Left ventricle myocardium superior (tissue), 1 donor: ENCODE measurements around the gene EIF1B. TPM values are rescaled to one million over a fixed set of nuclear protein-coding genes. Genes with fewer than 3 reads are reported as not detected.

Experiments
- ATAC-seq: fragments of 200-7000 bp; cut with Tn5 transposase; one replicate; pipeline ENCODE4 v1.9.1; 2020; ENCODE audit warnings: mild to moderate bottlenecking, moderate library complexity
- DNase-seq: peaks from one replicate; pipeline ENCODE4 v3.0.0-alpha.2; 2020
- intact Hi-C: fragments of 100-400 bp; cut with micrococcal nuclease; formaldehyde crosslinking; loops from one replicate; pipeline ENCODE4 v1.11.0; 2022
- total RNA-seq: library from RNA; stranded (reverse); fragmentation: NEBNext Ultra II Directional; extraction: Animal tissue kit (Norgen Biotek cat#: 25700); gene quantifications from one replicate; pipeline ENCODE4 v1.2.1, GENCODE V29; 2021
- donor health status: DM: no; HTN: yes; CAD: no; lungs with severe emphysema.

Gene EIF1B
- total RNA-seq, 1 donor from 2014 or later, result 329 TPM

DNA sequence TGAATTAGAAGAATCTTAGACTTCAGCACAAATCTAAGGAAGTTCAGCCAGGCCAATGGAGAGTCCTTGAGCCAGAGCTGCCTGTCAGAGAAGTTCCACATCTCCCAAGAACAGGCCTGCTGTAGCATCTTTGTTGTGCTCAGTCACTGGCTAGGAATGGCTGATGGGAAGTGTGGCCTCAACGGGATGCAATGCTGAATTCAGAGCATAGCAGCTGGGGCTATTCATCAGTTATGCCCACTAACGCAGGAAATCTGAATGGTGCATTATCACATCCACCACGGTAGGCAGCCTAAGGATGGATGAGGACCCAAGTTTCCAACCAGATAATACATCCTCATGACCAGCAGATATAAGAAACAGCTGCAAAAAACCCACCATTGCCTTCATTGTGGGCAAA, 3.2 kb upstream of the EIF1B start:
- ATAC-seq, result no peak
- intact Hi-C loops, result no loop called here

DNA sequence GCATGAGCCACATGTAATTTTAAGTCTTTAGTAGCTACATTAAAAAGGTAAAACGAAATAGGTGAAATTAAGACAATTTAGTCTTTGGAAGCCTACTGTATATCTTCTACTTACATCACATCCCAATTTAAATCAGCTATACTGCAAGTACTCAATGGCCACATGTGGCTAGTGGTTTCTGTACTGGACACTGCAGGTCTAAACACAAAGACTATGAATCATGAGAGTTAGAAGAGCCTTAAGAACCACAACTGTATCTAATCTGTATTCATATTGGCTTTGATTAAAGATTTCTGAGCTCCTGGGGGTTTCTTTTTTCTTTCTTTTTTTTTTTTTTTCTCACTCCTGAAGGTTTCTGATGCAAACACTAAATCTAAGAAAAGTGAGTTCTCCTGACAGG, 2.3 kb upstream of the EIF1B start:
- no peak for ATAC-seq
- intact Hi-C loops, result no loop called here
- no peak for DNase-seq

More for the DNA sequence above, 3.2 kb upstream of the EIF1B start:
- no peak for DNase-seq

DNA sequence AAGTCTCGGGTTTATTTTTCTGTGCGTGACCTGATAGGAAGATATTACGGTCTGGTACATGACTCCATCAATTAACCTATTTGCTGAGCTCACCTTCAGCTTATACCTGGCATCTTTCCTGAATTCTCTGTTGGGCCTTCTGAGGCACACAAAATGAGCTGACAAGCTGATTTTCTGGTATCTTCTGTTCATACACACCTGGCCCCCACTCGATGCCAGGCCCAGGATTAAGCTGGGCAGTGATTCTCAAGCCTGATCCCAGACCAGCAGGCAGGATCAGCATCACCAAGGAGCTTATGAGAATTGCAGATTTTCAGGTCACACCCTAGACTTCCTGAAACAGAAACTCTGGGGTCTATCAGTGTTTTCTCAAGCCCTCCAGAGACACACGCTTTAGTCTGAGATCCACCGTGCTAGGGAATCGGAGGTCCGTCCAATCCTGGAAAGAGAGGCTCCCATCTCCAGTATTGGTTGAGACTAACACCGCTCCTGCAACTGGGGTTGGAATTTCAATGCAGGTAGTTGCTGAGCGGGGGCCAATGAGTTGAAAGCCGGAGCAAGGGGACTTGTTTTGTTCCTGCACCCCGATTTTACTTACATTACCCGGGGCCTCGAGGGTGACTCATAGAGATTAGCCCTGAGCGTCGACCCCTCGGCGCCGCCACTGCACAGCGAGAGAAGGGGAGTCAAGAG, 636 bp upstream of the EIF1B start:
- DNase-seq (no peak), ATAC-seq (peak; percentile 1)
- intact Hi-C loops, result no loop called here

DNA sequence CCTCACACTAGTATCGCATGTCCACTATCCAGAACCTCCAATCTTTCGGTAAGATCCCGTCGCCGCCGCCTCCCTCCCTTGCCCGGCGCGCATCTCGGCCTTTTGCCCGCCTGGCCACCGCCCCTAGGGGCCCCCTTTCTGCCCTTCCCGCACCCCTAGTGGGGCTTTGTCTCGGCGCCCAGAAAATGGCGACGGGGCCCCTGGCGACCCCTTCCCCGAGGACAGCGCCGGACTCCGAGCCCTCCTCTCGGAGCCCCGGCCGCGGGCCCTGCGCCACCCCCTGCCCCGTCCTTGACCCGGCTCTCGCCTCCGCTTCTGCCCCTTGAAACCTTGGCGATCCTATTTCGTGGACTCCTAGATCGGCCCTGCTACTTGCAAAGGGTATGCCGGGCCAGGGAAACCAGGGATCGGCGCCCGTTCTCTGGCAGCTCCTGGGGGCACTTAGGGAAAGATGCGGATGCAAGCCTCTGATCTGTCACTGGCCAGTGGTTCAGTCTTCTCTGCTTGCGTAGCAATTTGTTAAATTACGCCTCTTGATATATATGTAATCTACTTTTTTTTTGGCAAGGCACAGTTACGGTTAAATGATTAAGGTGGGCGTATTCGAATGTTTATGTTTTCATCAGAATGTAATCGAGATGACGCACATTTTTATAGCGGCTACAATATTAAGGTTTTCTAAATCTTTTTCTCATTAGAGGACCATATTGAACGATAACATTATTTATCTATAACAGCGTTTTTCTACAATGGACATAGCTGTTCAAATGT, 603 bp downstream of the EIF1B start:
- DNase-seq (no peak), ATAC-seq (peak; percentile 29)
- intact Hi-C loops, result no loop called here

DNA sequence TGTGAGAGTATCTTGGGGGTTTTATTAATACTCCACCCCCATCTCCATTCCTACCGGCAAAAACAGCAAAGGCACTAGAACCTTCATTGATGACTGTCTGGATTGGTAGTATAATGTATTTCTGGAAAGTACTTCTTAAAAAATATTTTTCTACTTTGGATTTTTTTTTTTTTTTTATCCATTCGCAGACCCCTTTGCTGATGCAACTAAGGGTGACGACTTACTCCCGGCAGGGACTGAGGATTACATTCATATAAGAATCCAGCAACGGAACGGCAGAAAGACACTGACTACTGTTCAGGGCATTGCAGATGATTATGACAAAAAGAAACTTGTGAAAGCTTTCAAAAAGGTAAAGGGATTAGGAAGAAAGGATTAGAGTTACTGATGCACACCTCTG, 1.2 kb downstream of the EIF1B start:
- DNase-seq, result no peak
- intact Hi-C loops, result no loop called here
- ATAC-seq, result no peak

DNA sequence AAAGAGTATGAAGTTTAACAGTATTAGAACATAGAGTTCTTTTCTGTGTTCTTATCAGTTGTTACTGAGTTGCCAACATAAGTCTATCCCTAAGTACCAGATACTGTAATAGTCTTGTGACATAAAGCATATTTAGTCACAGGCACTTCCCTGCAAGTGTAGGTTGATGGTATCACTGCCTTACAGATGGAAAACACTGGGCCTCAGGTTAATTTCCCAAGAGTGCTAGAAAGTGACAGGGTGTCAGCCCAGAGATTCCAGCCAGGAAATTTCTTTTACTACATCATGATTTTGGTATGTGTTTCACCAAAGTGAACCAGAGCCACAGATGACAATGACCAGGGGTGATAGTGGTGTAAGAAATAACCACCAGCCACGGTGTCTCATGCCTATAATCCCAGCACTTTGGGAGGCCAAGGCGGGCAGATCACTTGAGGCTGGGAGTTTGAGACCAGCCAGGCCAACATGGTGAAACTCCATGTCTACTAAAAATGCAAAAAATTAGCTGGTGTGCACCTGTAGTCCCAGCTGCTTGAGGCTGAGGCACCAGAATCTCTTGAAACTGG, 3.2 kb downstream of the EIF1B start:
- ATAC-seq (peak; percentile 55), DNase-seq (no peak)
- intact Hi-C loops, result no loop called here

DNA sequence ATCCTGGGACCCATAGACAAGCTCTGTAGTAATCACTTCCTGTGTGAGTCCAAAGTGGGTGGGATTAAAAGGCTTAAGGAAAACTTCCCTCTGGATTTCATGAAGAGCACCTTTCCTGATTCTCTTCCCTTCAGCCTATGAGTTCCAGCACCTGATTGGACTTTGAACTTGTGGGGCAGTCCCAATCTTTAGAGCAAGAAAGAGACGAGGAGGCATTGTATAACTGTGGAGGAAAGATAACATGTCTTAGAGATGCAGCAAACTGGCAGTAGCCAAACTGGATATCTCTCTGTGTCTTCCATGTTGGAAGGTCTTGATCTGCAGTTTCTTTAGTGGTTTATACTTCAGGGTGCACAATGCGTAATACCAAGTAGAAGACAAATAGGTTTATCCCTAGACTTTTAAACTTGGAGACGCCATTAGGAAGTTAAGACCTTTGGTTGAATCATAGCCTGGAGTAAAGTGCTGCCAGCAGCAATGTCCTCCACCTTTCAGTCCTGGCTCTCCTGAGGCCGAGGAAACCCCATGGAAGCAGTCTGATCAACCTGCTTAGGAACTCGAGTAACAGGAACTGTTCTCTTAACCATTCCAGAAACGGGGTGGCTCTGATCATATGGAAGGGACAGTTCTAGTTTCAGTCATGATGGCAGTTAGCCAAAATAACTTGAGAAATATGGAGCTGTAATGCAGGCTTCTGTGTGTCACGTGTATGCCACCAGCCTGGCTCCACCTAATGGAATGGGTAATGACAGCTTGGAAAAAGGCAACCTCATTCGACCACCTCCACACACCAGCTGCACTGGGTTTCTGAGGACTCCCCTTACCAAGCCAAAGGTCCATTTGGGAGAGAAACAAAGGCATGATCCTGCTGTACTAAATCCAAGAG, 4.7 kb downstream of the EIF1B start:
- DNase-seq, result no peak
- intact Hi-C loops, result no loop called here
- ATAC-seq, result peak; percentile 7

DNA sequence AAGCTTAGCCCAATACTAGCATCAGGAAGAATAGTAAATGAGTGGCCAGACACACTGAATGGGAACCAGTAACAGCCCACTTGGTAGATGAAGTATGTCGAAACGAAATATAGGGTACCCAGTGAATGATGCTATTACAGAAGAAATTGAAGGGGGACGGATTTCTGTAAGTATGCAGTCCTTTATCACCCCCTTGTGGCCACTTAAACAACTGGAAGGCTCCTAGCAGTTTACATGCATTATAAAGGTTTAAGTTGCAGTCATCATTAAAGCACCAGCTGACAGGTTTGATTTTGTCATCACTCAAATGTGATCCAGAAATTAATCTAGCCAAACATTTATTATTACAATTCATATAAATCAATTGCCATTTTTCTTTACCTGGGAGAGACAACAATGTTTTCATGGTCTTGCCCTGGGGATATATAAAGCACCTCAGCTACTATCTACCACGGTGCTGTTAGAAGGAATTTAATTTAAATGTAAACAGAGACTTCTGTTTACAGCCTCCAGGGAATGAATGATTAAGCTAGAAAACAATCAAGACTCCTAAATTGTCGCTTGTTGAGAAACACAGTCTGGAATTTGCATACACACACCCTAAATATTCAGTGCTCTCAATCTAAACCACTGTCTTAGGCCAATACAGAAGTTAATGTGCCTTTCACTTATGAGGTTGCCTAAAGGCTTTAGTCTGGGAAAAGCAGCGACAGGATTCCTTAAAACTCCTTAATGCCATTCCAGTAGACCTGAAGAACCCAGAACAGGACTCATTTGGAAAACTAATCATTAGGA, 7.8 kb downstream of the EIF1B start:
- intact Hi-C loops, result loop anchor here (2.0 kb wide), 1 partner anchor 124 kb away; no protein-coding TSS in a partner anchor
- ATAC-seq (no peak), DNase-seq (no peak)

DNA sequence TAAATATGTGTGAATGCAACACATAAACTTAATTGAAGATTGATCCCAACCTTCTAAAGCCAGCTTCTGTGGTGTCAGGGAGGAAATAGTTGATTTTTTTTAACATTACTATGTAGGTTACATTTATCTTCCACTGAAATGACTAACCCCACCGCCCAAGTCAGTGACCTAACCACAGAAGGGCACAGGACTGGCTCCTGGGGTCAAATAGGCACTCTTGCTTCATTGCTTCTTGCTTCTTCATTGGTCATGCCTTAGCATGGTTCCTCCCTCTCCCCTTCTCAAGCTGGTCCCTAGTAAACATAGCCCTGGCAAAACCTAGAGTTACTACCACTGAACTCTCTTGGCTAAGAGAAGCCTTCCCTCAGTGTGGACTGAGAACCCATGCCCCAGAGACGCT, 12.3 kb downstream of the EIF1B start:
- ATAC-seq (no peak), DNase-seq (no peak)
- intact Hi-C loops, result no loop called here

DNA sequence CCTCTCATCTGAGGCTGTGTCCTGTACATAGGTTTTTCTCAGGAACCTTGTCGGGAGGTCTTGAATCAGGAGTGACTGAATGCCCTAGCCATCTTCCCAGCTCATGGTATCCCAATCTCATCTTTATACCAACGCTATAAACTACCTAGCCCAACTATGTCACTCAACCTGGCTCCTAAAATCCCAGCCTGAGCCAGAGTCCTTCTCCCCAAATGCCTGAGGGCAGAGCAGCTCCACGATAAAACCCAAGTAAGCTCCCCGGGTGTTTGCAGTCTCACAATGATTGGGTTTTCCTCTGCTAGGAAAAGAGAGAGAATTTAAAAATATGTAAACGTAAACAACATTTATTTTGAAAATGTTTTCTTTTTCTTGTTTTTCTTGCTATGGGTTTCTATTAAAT, 14.4 kb downstream of the EIF1B start:
- intact Hi-C loops, result no loop called here
- DNase-seq (no peak), ATAC-seq (no peak)

DNA sequence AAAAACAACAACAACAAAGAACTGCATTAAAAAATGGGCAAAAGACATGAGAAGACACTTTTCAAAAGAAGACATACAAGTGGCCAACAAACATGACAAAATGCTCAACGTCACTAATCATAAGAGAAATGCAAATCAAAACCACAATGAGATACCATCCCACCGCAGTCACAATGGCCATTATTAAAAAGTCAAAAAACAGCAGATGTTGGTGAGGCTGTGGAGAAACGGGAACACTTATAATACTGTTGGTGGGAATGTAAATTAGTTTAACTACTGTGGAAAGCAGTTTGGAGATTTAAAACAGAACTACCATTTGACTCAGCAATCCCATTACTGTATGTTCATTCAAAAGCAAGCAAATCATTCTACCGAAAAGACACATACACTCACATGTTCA, 15.1 kb downstream of the EIF1B start:
- intact Hi-C loops, result no loop called here
- DNase-seq, result no peak
- ATAC-seq, result no peak

DNA sequence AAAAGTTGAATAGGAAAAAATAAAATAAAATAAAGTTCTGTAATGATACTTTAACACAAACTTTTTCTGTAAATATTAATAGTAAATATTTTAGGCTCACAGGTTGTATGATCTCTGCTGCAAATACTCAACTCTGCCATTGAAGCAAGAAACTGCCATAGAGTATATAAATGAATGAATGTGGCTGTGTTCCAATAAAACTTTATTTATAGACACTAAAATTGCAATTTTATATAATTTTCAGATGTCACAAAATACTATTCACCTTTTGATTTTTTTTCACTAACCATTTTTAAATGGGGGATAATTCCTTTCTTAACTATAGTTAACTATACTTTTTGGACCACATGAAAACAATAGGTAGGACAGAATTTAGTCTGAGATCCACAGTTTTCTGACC, 16.0 kb downstream of the EIF1B start:
- ATAC-seq (no peak), DNase-seq (no peak)
- intact Hi-C loops, result no loop called here

DNA sequence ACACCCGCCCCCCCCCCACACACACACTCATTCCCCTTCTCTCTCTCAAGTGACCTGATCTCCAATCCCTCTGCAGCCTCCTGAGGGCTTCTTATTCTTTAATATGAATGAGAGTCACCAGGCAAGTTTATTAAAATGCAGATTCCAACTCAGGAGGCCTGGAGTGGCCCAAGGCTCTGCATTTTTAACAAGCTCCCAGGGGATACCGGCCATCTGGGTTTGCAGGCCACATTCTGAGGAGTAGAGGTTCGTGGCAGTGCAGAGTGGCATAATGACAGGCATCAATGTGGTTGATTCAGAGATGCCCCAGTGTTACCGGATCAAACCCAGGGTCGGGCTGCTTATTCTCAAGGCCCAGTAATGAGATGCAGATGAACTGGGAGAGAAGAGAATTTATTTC, 18.9 kb downstream of the EIF1B start:
- ATAC-seq (no peak), DNase-seq (no peak)
- intact Hi-C loops, result no loop called here

DNA sequence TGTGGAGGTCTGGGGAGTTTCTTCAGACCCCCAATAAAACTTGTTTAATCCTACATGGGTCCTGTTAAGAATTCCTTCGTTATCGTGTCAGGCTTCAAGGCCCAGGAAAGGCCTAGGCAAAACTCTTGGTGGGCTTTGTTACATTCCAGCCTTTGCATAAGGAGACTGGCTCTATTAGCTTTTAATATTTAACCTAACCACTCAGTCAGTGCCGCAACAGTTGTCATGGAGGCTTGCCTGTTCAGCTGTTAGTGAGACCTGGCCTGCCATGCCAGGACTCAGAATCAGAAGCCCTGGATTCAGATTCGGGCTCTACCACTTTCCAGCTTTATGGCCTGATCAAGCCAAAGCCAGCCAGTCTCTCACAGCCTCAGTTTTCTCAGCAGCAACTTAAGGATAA, 19.6 kb downstream of the EIF1B start:
- ATAC-seq (no peak), DNase-seq (no peak)
- intact Hi-C loops, result no loop called here

DNA sequence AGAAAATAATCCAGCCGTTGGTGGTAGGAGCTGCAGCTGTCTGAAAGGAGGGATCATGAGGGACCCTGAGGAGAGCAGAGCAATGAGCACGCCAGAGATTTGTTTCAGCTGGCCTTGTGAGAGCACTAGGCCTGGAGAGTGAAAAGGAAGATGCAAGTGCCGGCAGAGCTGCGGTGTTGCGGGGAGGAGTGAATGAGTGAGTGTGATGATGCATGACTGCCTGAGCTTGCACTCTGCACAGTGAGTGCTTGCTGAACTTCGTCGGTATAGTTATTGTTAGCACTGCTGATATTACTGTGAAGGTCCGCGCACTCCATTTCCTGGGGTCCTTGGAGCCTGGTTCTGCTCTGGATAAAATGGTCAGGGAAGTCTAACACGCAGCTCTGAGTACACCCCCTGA, 23.2 kb downstream of the EIF1B start:
- ATAC-seq, result no peak
- intact Hi-C loops, result no loop called here

DNA sequence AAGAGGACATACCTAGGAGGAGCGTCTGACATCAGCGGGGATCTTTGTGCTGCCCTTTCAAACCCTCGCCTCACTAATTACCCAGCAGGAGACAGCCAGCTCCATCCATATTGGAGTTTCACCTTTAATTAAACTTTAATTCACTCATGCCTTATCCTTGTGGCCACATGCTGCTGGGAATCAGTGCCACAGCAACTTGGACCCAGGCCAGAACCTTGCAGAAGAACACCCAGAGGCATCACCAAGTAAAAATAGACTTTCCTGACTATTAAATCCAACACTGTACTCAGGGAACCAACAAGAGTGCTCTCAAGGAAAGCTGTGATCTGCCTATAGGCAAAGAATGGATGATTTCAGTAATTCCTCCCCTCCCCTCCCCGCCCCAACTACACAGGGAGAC, 23.9 kb downstream of the EIF1B start:
- peak; percentile 97 for ATAC-seq
- intact Hi-C loops, result no loop called here

More for the DNA sequence above, 23.2 kb downstream of the EIF1B start:
- DNase-seq, result no peak

DNA sequence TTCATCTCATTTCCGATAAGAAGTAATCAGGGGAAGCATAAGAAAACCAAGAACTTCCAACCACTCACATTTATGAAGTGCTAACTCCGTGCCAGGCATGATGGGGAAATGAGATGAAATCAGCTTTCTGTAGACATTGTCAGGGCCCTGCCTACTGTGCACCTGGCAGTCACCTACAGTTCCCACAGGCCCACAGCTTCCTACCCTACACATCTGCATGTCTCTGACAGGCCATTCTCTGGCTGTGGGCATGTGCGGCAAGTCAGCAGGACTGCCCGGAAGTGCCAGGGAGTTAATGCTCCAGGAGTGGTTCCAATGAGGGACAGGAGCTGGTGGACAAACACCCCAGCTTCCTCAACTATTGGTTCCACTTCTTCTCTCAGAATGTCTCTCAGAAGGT, 24.3 kb downstream of the EIF1B start:
- intact Hi-C loops, result no loop called here
- ATAC-seq, result peak; percentile 37

More for the DNA sequence above, 23.9 kb downstream of the EIF1B start:
- peak; percentile 71 for DNase-seq

DNA sequence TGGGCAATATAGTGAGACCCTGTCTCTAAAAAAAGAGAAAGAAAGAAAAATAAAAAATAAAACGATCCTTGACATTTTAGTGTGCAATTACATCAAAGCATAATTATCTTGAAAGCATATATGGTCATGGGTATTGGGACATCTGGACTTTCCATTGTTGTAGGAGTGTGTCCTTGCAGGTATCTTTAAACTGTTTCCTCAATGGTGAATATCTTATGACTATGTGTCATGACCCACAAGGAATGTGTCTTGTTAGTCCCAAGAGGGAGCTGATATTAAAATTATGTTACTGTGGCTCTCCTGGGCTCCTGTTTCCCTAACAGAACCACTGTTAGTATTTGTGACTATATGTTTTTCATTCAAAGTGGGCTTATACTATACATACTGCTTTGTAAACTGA, 26.6 kb downstream of the EIF1B start:
- intact Hi-C loops, result no loop called here
- ATAC-seq (no peak), DNase-seq (no peak)

More for the DNA sequence above, 24.3 kb downstream of the EIF1B start:
- DNase-seq, result no peak
